ENCODE data around the gene SOBP.

Gene SOBP

GRCh38 chr6:107689190-107689589, 199.3 kb downstream of the SOBP start:
- H3K36me3 ChIP-seq (ENCODE audit: low read depth): no peaks in the 10 kb centered on the region

DNA sequence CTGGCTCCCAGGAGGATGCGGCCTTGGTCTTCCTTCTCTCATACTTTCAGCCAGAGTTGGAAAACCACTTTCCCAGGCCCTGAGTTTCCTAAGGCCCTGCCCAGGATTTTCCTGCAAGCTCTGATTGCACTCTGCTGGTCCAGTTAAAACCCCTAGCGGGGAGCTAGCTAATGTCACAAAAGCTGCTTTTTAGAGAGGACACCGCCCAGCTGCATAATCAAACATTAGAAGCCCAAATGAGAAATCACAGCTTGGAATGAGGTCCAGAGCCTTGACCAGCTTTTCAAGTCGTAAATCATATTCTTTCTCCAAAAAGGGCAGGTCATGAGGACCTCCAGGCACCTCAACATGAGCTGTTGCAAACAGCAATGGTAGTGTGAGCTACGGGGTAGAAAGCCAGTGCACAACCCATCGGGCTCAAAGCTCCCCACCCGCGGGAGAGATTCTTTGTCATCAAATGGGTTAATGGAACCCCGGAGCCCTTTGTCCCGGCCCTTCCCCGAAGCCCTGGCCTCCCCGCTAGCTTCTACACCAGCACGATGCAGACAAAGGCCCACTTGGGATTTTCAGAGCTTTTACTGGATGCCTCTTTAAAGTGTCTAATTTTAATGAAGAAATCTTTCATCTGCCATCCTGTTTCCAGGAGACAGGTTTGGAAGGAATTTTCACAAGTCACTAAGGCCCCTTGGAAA, 200.2 kb downstream of the SOBP start:
- DNase-seq (ENCODE audit: low spot score) (no peak), ATAC-seq (ENCODE audit: low read depth) (no peak)
- Histone ChIP-seq H3K9me3 (ENCODE audit: severe bottlenecking) (no peaks in the 10 kb centered on the region), H3K36me3 (ENCODE audit: low read depth) (no peaks in the 10 kb centered on the region), H3K27ac (ENCODE audit: poor library complexity, severe bottlenecking) (no peak overlapping the region), H3K4me3 (ENCODE audit: severe bottlenecking) (no peak overlapping the region), H3K27me3 (ENCODE audit: insufficient read depth, poor library complexity, severe bottlenecking) (no peaks in the 10 kb centered on the region), H3K4me1 (ENCODE audit: insufficient read depth, poor library complexity, severe bottlenecking) (no peaks in the 10 kb centered on the region)
- TF ChIP-seq, protein P1, sequence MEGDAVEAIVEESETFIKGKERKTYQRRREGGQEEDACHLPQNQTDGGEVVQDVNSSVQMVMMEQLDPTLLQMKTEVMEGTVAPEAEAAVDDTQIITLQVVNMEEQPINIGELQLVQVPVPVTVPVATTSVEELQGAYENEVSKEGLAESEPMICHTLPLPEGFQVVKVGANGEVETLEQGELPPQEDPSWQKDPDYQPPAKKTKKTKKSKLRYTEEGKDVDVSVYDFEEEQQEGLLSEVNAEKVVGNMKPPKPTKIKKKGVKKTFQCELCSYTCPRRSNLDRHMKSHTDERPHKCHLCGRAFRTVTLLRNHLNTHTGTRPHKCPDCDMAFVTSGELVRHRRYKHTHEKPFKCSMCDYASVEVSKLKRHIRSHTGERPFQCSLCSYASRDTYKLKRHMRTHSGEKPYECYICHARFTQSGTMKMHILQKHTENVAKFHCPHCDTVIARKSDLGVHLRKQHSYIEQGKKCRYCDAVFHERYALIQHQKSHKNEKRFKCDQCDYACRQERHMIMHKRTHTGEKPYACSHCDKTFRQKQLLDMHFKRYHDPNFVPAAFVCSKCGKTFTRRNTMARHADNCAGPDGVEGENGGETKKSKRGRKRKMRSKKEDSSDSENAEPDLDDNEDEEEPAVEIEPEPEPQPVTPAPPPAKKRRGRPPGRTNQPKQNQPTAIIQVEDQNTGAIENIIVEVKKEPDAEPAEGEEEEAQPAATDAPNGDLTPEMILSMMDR (IDR thresholded peaks at IDR 0.05; ENCODE audit: poor library complexity, severe bottlenecking): no peak

More at GRCh38 chr6:107689190-107689589, 199.3 kb downstream of the SOBP start:
- ATAC-seq (ENCODE audit: low read depth) (no peak), DNase-seq (ENCODE audit: low spot score) (no peak)
- H3K27ac ChIP-seq (ENCODE audit: poor library complexity, severe bottlenecking): no peak overlapping the region
- H3K4me3 ChIP-seq (ENCODE audit: severe bottlenecking): no peak overlapping the region
- no peaks in the 10 kb centered on the region for H3K9me3 ChIP-seq (ENCODE audit: severe bottlenecking)
- H3K4me1 ChIP-seq (ENCODE audit: insufficient read depth, poor library complexity, severe bottlenecking): no peaks in the 10 kb centered on the region
- TF ChIP-seq, protein P1 (IDR thresholded peaks at IDR 0.05; ENCODE audit: poor library complexity, severe bottlenecking): no peak
- no peaks in the 10 kb centered on the region for H3K27me3 ChIP-seq (ENCODE audit: insufficient read depth, poor library complexity, severe bottlenecking)

DNA sequence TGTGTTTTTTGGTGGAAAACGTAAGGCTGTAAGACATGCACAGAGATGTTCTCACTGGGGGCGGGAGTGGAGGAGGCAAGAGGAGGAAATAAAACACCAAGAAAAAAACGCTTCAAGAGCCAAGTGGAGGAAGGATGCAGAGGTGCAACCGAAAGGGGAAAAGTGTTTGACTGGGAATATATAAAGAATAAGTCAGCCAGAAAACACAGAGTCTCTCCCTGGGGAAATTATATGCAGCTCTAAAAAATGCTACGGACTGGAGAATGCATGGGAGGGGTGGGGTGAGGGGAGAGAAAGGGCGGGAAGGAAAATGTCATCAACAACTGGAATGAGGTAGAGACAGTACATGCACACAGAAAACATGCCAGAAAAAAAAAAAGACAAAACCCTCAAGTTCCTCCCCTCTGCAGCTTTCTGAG, 200.7 kb downstream of the SOBP start:
- no peak overlapping the region for H3K27ac ChIP-seq (ENCODE audit: poor library complexity, severe bottlenecking)
- no peak overlapping the region for H3K4me3 ChIP-seq (ENCODE audit: severe bottlenecking)
- H3K4me1 ChIP-seq (ENCODE audit: insufficient read depth, poor library complexity, severe bottlenecking): no peaks in the 10 kb centered on the region
- no peaks in the 10 kb centered on the region for H3K27me3 ChIP-seq (ENCODE audit: insufficient read depth, poor library complexity, severe bottlenecking)
- H3K36me3 ChIP-seq (ENCODE audit: low read depth): no peaks in the 10 kb centered on the region
- ATAC-seq (ENCODE audit: low read depth): no peak
- no peak for DNase-seq (ENCODE audit: low spot score)
- TF ChIP-seq, protein P1 (IDR thresholded peaks at IDR 0.05; ENCODE audit: poor library complexity, severe bottlenecking): no peak
- no peaks in the 10 kb centered on the region for H3K9me3 ChIP-seq (ENCODE audit: severe bottlenecking)

- Histone ChIP-seq H3K4me3 (ENCODE audit: severe bottlenecking) (no peak overlapping the region), H3K36me3 (ENCODE audit: low read depth) (no peaks in the 10 kb centered on the region), H3K27me3 (ENCODE audit: insufficient read depth, poor library complexity, severe bottlenecking) (no peaks in the 10 kb centered on the region), H3K9me3 (ENCODE audit: severe bottlenecking) (no peaks in the 10 kb centered on the region), H3K4me1 (ENCODE audit: insufficient read depth, poor library complexity, severe bottlenecking) (no peaks in the 10 kb centered on the region), H3K27ac (ENCODE audit: poor library complexity, severe bottlenecking) (no peak overlapping the region)
- no peak for ATAC-seq (ENCODE audit: low read depth)
- TF ChIP-seq, protein P1 (IDR thresholded peaks at IDR 0.05; ENCODE audit: poor library complexity, severe bottlenecking): no peak
- DNase-seq (ENCODE audit: low spot score): no peak
Observed at GRCh38 chr6:107691062-107691751, 201.3 kb downstream of the SOBP start.

GRCh38 chr6:107692351-107692750, 202.4 kb downstream of the SOBP start:
- ATAC-seq (ENCODE audit: low read depth): no peak
- no peaks in the 10 kb centered on the region for H3K9me3 ChIP-seq (ENCODE audit: severe bottlenecking)
- H3K27ac ChIP-seq (ENCODE audit: poor library complexity, severe bottlenecking): no peak overlapping the region
- TF ChIP-seq, protein P1 (IDR thresholded peaks at IDR 0.05; ENCODE audit: poor library complexity, severe bottlenecking): no peak
- no peaks in the 10 kb centered on the region for H3K4me1 ChIP-seq (ENCODE audit: insufficient read depth, poor library complexity, severe bottlenecking)
- H3K4me3 ChIP-seq (ENCODE audit: severe bottlenecking): no peak overlapping the region
- H3K36me3 ChIP-seq (ENCODE audit: low read depth): no peaks in the 10 kb centered on the region
- no peaks in the 10 kb centered on the region for H3K27me3 ChIP-seq (ENCODE audit: insufficient read depth, poor library complexity, severe bottlenecking)
- no peak for DNase-seq (ENCODE audit: low spot score)

All from RWPE2 (cell line).